ENCODE results near the gene DOCK1. TPM values are rescaled to one million over a fixed set of nuclear protein-coding genes. Genes with fewer than 3 reads are reported as not detected.

Gene DOCK1
- total RNA-seq, 4 donors from 2014 or later = 31.3 to 82.3 (median 44.1) TPM

DNA sequence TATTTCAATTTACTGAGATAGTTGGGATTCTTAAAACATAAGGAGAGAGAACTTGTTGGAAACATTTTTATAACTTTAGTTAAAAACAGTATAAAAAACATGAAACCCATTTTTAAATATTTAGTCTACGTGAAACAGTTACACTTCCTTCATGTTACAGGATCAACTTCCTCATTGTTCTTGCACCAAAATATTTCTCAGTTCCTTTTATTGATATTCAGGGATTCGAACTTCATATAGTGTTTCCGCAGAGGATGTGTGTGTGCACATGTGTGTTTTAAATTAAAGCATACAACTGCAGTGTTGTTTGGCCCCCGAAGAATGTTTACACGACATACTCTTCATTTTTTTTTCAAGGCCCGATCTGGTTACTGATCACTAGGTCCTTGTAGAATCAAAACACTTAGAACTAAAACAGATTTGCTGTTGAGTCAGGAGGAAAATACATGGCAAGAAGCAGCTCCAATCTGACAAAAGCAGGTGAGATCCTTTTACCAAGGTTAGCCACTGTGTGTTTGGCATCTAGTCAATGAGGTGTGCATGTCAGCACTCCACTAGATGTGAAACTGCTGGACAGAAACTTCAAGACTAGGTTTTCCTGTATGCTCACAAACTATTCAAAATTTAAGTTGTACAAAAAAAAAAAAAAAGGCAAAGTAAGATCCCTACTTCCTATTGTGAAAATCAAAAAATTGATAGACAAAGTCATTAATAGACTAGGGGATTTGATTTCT, 230.8 kb downstream of the DOCK1 start:
- DNase-seq (ENCODE audit: low spot score) (no peak), ATAC-seq (ENCODE audit: low FRiP score) (no peak)
- TF ChIP-seq, protein P1, sequence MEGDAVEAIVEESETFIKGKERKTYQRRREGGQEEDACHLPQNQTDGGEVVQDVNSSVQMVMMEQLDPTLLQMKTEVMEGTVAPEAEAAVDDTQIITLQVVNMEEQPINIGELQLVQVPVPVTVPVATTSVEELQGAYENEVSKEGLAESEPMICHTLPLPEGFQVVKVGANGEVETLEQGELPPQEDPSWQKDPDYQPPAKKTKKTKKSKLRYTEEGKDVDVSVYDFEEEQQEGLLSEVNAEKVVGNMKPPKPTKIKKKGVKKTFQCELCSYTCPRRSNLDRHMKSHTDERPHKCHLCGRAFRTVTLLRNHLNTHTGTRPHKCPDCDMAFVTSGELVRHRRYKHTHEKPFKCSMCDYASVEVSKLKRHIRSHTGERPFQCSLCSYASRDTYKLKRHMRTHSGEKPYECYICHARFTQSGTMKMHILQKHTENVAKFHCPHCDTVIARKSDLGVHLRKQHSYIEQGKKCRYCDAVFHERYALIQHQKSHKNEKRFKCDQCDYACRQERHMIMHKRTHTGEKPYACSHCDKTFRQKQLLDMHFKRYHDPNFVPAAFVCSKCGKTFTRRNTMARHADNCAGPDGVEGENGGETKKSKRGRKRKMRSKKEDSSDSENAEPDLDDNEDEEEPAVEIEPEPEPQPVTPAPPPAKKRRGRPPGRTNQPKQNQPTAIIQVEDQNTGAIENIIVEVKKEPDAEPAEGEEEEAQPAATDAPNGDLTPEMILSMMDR (IDR thresholded peaks at IDR 0.05) = no peak

DNA sequence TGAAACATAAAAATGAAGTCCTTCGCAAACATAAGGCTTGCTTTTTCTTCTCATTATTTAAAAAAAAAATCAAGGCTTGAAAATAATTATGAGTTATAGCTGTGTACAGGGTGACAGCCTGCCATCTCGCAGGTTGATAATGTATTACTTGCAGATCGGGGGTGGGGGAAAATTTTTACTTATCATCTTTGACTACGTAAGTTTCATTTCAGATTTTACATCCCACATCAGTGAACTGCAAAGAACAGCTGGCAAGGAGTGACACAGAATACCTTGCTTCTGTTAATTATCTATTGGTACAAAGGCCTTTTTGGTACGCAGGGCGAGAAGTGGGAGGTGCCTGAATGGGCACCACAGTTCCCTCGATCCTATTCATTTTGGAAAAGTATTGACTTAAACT, 232.2 kb downstream of the DOCK1 start:
- DNase-seq (ENCODE audit: low spot score) = no peak
- ATAC-seq (ENCODE audit: low FRiP score) = no peak
- TF ChIP-seq, protein P1 (IDR thresholded peaks at IDR 0.05) = no peak

DNA sequence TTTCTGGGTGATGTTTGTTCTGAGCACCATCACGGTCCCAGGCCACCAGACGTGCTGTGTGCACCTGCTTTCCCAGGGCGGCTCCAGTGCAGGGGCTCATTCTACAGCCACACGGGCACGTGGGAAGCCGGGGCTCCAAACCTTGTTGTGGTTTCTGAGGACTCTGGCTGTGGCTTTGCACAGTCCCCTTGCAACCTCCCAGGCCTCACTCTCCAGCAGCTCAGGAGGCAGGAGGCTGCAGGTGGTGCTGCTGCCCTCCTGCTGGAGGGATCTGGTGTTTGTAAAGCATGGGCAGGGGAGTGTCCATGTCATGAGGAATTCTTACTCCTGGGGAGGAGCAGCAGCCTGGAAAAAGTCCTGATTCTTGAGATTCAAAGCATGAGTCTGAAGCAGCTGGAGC, 236.9 kb downstream of the DOCK1 start:
- TF ChIP-seq, protein P1 (IDR thresholded peaks at IDR 0.05) = no peak
- ATAC-seq (ENCODE audit: low FRiP score) (no peak), DNase-seq (ENCODE audit: low spot score) (no peak)

DNA sequence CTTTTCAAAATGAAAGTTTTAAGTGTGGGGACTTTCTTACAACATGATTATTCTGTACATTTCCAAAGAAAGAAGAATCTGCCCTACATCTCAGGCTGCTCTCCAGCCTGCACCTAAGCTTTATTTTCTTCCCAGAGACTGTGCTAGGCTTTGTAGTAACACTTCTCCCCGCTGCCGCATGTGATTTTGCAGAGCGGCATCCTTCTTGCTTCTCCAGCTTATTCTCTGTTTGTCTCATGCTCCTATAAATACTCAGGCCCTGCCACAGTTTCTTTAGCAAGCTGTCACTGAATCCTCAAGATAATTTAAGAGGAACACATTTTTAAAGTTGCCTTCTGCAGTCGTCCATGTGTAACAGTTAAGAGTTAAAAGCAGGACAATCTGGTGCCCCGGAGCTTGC, 237.6 kb downstream of the DOCK1 start:
- TF ChIP-seq, protein P1 (IDR thresholded peaks at IDR 0.05) = no peak
- DNase-seq (ENCODE audit: low spot score) (no peak), ATAC-seq (ENCODE audit: low FRiP score) (no peak)

DNA sequence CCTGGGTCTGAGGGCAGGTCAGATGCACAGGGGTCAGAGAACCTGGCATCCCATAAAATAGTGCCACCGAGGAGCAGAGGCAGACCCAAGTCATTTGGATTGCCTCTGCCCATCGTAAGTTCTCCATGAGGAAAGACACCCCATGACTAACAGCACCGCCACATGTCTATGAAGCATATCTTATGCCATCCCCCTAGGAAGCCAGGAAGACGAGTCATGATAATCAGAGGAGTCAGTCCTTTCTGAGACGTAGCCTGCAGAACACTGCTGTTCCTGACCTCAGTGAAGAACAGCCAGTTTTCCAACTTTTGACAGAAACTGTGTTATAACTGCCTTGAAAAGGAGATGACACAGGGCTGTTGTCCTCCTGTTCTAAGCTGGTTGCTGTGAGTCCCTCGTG, 239.9 kb downstream of the DOCK1 start:
- DNase-seq (ENCODE audit: low spot score) (no peak), ATAC-seq (ENCODE audit: low FRiP score) (no peak)
- TF ChIP-seq, protein P1 (IDR thresholded peaks at IDR 0.05) = no peak

DNA sequence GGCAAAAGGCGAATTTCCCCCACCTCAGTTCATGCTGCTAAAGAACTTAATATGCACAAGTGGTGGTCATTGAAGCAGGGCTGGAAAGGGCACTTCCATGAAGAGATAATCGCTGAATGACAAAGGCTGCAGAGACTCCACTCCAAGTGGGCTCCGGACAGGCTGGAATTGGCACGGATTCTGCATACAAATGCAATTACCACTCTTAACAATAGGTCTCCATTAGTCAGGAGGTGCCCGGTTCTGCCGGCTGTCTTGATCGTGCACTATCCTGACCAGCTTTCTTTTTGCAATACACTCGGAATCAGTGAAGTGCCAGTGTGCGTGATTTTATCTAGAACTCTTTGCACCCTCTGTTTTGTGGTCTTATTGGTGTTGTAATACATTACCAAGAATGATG, 241.4 kb downstream of the DOCK1 start:
- ATAC-seq (ENCODE audit: low FRiP score) (no peak), DNase-seq (ENCODE audit: low spot score) (no peak)
- TF ChIP-seq, protein P1 (IDR thresholded peaks at IDR 0.05) = no peak

Measured in omental fat pad (tissue), 4 donors.